Measurements from ENCODE around the gene ATAD3C.
"Not testable (repeated sequence)": the region's sequence is repeated elsewhere in the genome, so short reads cannot be mapped to it uniquely, and the experiment has no call there.

The ATAD3C gene, protein sequence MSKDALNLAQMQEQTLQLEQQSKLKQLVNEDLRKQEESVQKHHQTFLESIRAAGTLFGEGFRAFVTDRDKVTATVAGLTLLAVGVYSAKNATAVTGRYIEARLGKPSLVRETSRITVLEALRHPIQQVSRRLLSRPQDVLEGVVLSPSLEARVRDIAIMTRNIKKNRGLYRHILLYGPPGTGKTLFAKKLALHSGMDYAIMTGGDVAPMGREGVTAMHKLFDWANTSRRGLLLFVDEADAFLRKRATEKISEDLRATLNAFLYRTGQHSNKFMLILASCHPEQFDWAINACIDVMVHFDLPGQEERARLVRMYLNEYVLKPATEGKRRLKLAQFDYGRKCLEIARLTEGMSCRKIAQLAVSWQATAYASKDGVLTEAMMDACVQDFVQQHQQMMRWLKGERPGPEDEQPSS

GRCh38 chr1:1449099-1449739 is at the start of gene ATAD3C:
Gene ATAD3C, plus strand, starts transcription at chr1:1449689. Its CDS starts 995 bp downstream, at chr1:1450684.
- DNase-seq: no peak

DNA sequence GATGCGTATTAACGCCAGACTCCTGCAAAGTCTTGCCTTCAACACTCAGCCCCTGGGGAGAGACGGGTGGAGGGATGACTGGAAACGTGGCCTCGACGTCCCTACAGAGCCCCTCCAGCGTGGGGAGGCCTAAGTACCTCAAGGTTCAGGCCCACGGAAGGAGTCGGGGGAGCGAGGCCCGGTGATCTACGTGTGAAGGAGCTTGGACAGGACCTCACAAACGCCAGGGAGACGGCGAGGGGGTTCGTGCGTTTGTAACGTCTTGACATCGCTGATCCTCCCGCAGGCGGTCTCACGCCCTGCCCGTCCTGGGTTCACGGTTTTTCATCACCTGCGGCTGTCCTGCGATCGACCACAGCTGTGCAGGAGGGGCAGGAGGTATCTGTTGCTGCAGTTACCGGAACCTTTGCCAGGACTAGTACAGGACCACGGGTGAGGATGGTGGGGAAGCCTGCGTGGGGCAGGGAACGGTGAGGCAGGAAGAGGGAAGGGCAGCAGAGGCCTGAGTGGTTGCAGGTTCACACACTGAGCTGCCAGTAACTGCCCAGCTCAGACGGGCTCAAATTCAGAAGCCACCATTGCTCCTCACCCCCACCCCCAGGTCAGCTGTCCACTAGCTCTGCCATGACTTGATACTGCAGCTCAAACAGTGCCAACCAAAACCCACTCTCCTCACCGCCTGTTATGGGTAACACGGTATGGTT is 49.5 kb upstream of the ATAD3C start:
- DNase-seq: no peak

DNA sequence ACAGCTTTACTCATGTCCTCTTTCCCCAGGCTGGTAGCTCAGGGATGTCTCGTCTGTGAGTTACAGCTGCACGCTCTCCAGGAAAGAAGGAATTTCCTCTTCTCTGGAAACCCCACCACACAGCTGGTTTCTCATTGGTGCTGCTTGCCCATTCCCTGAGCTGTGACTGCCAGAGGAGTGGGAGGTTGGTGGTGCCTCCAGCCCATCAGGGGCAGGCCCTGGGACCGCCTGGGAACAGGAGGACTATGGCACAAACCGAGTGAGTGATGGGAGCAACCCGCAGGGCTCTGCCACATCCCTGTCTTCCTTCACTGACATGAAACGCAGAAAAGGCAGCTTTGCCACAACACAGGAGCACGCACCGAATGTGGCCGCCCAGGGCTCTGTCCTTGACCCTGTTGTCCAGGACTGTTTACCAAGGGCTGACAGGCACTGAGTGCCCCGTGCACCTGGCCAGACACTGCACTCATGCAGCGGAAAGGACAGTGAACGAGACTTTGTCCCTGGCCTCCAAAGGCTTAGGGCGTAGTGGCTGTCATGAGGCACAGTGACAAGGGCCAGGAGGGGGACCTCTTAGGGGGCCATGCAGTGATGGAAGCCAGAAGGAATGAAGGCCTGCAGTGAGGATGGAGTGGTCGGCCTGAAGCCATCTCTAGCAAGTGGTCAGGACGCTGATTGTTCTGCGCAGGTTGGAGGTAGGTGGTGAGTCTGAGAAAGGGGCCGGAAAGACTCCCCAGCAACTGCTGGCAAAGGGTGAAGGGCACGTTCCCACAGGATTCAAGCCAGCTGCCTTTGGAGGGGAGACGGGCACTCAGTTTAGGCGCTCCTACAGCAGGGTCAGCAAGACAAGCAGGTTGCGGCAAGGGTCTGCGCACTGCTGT is 48.7 kb upstream of the ATAD3C start:
- DNase-seq: no peak

- DNase-seq: no peak
Measured at GRCh38 chr1:1401457-1402010, 48.0 kb upstream of the ATAD3C start.

DNA sequence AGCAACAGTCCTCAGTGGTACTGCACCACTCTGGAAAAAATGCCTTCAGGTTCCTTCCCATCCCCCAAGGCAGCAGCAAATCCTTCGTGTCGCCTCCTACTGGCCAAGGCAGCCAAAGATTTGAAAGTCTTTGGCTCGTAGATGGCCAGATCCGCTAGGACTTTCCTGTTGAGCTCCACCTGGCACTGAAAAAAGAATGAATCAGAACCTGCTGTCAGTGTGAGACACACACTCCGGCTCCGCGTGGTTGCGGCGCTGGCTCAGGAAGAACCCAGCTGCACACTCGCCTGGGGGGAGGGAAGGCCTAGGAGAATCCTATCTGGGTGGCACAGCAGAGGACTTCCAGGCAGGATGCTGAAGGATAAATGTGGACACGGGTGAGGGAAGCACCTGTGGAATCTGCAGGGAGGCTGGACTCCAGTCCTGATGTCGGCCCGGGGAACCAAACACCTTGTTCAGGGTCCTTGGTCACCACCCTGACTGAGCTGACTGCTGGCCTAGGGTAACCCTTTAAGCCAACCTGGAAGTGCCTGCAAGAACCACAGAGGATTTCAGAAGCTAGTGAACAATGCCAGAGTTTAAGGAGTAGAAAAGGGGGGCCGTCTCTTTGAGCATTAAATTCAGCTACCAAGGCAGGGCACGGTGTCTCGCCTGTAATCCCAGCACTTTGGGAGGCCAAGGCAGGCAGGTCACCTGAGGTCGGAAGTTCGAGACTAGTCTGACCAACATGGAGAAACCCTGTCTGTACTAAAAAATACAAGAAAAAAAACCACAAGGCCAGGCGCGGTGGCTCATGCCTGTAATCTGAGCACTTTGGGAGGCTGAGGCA is 47.2 kb upstream of the ATAD3C start:
- peak in 1 of 2 donors; percentile 33 for DNase-seq

- not testable (repeated sequence) for DNase-seq
Measured at GRCh38 chr1:1402901-1403392, 46.5 kb upstream of the ATAD3C start.

DNA sequence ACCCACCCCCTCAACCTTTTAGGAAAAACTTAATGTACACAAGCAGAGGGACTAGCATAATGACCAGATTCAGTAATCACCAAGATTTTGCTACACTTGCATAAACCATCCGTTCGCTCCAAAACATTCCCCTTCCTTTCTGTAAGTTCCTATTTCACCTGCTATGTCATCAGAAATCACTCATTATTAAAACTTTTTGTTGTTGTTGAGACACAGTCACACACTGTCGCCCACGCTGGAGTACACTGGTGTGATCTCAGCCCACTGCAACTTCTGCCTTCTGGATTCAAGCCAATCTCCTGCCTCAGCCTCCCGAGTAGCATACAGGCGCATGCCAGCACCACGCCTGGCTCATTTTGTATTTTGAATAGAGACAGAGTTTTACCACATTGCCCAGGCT is 45.8 kb upstream of the ATAD3C start:
- DNase-seq: no peak

- DNase-seq: no peak
Measured at GRCh38 chr1:1406101-1406820, 43.2 kb upstream of the ATAD3C start.

GRCh38 chr1:1406821-1407635 is 42.5 kb upstream of the ATAD3C start, which contains the start of gene MRPL20:
Gene MRPL20, minus strand, starts transcription at chr1:1407293. Its CDS starts 76 bp downstream, at chr1:1407217.
- DNase-seq: peak; percentile 95 to 96

DNA sequence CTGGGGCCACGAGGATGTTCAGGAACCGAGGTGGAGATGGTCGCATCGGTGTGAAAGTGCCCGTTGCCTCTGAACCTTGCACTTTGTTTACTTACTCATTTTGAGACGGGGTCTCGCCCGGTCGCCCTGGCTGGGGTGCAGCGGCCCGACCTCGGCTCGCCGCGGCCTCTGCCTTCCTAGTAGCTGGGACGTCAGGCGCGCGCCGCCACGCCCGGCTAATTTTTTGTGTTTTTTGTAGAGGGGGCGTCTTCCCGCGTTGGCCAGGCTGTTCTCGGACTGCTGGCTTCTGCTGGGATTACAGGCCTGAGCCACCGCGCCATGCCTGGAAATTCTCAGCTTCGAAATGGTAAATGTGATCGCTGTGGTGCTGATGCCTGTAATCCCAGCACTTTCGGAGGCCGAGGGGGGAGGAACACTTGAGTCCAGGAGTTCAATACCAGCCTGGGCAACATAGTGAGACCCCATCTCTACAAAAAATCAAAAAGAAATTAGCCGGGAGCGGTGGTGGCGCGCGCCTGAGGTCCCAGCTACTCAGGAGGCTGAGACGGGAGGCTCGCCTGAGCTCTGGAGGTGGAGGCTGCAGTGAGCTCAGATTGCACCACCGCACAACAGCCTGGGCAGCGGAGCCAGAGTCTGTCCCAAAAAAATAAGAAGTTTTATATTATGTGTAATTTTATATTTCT is 41.7 kb upstream of the ATAD3C start:
- DNase-seq: peak in 1 of 2 donors; percentile 26

GRCh38 chr1:1410238-1410637 is 39.3 kb upstream of the ATAD3C start:
- not testable (repeated sequence) for DNase-seq

DNA sequence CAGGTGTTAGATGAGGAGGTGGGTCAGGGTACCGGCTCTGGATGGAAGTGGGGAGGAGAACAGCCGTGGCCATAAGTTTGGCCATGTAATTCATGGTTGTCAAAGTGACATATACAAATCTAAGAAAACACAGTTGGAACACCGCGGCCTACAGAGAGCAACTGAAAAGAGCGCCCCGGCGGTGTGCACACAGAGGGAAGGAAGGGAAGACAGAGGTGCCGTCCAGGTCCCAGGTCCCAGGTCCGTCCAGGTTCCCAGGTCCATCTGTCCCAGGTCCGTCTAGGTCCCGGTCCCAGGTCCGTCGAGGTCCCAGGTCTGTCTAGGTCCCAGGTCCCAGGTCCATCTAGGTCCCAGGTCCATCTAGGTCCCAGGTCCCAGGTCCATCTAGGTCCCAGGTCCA is 37.9 kb upstream of the ATAD3C start:
- no peak for DNase-seq

GRCh38 chr1:1412311-1412902 is 37.1 kb upstream of the ATAD3C start:
- DNase-seq: not testable (repeated sequence)

- DNase-seq: no peak
Measured at GRCh38 chr1:1415751-1416150, 33.7 kb upstream of the ATAD3C start.

DNA sequence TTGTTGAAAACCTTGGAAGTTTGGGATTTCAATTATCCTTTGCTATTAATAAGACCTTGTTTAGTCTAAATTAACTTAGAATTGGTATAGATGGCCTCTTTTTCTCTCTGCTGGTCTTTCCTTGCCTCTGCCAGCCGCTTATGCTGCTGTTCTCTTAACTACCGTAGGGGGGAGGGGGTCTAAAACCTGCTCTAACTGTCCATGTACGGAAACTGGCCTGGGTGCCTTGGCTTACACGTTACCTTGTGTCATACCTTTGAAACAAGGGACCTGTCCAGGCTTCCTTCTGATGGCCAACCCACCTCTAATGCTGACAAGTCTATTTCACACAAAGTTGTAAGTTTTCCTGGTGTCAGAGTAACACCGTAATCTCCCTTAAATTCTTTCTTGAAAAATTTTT is 32.1 kb upstream of the ATAD3C start:
- DNase-seq: not testable (repeated sequence)

DNA sequence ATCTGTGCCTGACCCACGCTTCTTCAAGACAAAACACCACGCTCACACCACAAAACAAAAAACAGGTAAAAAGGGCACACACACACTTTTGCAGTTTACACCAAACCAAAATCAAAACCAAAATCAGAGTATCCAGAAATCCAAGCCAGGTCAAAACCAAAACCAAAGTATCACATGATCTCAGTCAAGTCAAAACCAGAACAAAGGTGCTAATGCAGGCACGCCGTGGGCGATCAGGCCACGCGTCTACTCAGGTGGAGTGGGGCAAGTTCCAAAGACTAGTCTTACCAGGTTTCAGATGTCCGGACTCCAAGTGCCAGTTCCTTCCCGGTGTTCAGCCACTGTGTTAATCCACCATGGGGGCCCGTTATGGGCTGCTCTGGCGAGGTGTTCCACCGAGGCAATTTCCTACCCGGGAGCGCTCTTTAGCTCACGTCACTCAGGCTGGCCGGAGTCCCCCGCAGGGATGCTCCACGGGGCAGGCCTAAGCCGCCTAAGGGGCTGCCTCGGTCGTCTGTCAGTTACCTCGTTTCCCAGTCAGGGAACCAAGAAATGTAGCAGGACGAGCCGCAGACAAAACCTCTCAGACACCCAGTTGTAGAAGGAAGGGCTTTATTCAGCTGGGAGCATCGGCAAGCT is 31.5 kb upstream of the ATAD3C start:
- DNase-seq: not testable (repeated sequence)

GRCh38 chr1:1418464-1419362 is 30.8 kb upstream of the ATAD3C start:
- DNase-seq: no peak

All from CD4-positive, alpha-beta T cell treated with Interferon alpha-2 for 1 hour (primary cell).